CD4-positive, alpha-beta T cell treated with Interleukin-21 for 1 hour (primary cell): ENCODE data around the gene SLC35F4.

Experiments
- DNase-seq: peaks from one replicate; pipeline ENCODE4 v3.0.0-alpha.2; 2020

Gene SLC35F4

DNA sequence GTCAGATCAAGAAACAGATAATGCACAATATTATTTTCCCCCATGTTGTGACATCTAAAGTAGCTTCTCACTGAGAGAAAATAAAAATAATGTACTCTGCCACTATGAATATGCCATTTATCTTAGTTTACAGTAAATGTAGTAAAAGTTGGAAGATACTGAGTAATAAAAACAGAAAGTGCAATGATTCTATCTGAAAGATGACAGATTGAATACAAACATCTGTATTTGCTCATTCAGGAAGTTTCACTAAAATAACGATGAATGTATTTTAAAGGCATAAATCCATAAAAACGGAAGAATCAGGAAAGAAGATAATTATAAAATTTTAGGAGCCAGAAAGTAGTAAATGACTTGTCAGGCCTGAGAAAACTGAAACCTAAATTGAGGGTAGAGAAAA, 18.2 kb downstream of the SLC35F4 start:
- no peak for DNase-seq

DNA sequence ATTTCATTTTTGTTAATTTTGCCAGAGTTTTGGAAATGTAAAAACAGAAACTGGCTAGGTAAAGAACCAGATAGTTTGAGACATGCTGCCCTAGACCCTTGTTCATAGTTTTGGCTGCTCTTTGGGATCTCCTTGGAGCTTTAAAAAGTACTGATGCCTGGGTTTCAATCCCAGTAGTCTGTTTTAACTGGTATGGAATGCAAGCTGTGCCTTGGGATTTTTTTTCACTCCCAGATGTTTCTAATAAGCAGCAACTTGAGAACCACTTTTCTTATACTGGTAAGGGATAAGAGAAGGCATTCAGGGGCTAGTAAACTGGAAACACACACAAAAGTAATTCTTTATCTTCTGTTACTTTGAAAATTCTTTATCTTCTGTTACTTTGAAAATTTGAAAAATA, 18.8 kb downstream of the SLC35F4 start:
- DNase-seq, result no peak

DNA sequence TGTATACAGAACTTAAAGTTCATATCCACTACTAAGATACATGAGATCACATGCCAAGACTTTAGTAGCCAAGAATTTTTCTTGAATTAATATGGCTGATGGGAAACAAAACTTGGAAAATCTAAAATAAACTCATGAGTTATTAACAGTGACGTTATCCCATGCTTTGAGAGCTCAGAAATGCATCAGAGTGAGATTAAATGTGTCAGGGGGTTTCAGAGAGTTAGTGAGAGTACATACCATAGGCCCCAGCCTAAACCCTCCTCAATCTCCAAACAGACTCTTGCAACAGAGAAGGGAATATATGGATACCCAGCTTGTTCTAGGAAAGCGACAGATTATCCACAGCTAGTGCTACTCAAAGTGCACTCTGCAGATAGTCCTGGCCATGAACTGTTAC, 19.3 kb downstream of the SLC35F4 start:
- no peak for DNase-seq

DNA sequence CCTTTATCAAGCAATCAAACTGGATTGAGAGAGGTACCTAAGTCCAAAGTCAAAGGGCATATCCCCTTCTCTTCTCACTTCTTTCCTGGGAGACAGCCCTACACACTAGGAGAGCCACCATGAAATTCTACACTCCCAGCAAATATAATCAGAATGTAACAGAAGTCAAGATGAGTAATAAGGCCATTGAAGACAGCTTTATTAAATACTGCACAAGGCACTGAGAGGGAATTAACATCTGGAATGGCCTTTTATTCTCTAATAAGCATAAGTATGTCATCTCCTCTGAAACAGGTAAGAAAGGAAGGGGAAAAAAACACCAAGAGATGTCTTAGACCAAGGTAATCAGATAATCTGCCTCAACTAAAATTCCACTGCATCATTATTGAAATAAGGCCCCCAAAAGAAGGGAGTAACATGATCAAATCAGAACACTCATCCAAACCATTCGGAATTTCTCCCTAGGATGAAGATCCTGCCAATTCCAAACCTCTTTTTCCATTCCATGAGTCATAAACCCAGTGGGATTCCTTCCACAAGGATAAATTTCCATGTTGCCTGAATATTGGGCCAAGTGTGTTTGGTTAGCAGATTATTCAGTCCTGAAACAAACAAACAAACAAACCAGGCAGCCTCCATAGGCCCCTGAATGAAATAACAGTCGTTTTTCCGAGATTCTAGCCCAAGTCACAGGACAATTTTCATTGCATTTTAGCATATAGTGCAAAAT, 19.9 kb downstream of the SLC35F4 start:
- DNase-seq, result no peak

DNA sequence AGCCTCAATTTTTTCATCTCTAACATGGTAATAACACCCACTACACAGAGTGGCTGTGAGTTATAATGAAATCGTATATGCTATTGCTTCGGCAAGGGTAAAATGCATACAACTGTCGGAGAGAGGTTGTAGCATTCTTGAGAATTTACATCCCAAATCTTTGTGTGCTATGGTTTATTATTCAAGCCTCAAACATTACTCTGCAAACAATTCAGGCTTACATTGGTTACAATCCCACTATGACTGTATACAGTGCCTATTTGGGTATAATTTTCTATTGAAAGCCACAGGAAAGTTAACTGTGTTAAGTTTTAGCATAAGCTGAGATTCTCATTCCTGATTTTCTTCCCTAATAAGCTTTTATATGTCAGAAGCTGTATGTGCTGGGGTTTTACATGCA, 20.6 kb downstream of the SLC35F4 start:
- DNase-seq, result no peak

DNA sequence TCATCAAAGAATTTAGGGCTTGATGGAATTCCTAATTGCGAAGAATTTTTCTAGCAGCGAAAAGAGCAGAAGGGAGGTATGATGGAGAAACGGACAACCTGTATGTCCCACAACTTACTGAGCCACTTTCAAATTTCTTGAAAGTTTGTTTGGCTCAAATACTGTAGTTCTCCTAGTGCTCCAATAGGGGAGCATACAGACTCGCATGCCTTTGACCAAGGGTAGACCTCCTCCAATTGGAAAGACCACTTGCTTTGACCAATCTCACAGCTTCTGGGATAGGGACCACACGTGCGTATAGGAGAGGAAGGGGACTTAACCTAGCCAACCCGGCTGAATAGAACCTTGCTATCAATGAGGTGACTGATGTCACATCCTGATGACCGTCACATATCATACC, 28.6 kb downstream of the SLC35F4 start:
- no peak for DNase-seq

DNA sequence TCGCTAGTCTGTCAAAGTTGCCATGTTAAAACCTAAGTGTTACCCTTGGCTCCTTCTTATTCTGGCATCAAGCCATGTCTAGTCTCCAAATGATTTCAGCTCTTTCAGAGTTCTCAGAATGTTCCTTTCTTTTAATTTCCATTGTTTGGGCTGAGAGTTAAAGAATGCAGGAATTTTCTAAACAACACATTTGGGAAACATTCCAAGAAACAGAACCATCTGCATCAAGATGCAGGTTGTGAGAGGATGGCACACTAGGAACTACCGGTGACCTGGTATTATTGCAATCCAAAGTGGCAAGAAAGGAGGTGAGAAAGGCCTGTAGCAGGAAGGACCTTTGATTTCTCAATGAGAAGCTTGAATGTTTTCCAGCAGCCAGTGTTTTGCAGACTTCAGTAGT, 30.1 kb downstream of the SLC35F4 start:
- DNase-seq, result no peak

DNA sequence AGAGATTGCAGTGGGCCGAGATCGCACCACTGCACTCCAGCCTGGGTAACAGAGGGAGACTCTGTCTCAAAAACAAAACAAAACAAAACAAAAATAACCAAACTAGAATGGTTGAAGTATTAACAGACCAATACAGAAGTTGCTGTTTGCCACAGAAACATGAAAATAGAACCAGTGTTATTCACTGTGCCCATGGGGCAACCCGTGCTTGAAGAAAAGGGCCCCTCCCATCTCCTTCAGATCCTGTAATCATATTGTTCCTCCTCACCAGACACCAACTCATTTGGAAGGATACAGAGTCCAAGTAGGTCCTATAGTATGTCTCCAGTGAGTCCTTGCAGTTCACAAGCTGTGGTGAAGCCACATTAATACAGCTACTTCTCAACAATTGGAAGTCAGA, 30.9 kb downstream of the SLC35F4 start:
- DNase-seq, result no peak

DNA sequence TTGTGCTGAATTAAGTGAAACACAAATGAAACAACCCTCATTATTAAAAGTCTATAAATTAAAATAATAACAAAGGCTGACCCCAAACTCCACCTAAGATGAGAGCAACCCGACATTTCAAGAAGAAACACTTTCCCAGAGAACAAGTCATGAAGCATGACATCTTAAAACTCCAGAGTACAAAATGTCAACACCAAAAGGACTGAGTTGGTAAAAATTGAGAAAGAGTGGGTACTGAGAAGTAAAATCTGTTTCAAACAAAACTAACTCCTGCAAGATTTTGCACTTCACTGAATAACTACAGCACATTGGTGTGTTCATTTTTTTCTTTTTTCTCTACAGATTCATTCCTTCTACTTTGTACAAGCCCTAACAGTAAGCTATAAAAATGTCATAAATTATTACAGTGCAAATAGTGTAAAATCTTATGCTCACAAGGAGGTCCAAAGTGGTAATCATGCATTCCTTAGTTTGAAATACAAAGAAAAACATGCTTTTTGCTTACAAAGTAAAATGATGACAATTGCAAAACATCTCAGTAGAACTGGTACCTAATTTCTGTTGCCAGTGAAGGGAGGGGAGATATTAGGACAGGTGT, 31.8 kb downstream of the SLC35F4 start:
- DNase-seq, result no peak

DNA sequence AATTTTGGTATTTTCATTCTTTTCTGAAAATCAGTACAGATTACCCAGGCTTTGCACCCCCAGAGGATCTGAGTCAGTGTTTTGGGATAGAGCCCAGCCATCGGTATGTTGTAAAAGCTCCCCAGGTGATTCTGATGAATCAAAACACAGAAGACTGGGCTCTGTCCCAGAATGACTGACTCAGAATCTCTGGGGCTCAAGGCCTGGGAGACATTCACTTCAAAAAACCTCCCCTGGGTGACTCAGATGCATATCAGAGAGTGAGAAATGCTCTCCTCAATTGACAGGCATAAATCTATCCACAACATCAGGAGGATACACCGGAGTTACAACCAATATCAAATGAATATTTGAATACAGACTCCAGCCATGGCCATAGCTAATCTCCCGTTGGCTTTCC, 32.6 kb downstream of the SLC35F4 start:
- no peak for DNase-seq

DNA sequence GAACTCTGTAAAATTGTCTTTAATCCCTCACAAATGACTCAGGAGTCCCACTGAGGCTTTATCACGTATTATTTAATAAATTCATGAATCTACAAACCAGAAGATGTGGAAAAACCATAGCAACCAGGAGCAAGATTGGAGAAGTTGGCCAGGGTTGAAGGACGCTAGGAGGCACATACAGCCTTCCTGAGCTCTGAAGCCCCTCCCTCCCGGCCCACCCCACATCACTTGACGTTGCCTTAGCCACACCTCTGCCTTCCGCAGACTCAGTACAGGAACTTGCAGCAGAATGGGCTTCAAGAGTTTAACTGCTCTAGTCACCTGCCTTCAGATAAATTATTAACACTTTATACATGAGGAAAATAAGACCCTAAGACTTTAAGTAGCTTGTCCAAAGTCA, 33.9 kb downstream of the SLC35F4 start:
- DNase-seq, result no peak

DNA sequence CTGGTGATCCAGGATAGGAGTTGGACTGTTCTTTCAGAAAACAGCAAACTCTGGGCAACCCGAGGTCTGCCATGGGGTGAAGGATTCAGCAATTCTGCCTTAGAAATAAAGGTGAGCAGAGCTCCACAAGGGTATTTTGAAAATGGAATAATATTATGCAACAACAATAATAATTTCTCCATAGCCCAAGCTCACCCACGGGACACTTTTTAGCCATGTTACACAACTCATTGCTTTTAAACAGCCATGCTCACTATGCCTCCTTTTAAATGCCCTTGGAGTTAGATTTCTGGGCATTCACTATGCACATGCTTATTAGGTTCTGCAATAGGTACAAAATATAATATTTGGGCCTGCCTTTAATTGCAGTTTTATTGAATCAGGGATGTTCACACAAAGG, 37.2 kb downstream of the SLC35F4 start:
- no peak for DNase-seq

DNA sequence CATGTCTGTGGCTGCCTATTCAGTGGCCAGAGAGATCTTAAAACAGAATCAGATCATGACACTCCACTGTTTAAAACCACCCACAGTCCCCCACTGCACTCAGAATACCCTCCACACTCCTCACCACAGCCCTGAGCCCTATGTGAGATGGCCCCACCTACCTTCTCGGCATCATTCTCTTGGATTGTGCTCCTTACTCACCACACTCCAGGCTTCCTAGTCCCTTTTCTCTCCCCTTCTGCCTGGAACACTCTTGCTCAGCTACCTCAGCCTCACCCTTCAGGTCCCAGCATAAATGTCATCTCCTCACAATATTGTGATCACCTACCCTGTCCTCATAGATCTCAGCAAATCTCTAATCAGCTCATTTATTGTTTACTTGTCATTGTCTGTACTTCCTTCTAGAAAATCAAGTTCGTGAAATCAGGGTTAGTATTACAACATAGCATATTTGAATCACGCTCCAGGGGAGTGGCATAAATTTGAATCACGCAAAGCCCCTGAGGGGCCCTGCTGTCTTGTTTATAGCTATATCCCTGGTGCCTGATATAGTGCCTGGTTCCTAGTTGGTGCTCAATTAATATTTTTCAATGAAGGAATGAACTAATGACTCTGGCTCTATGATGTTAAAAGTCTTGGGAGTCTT, 42.8 kb downstream of the SLC35F4 start:
- no peak for DNase-seq

DNA sequence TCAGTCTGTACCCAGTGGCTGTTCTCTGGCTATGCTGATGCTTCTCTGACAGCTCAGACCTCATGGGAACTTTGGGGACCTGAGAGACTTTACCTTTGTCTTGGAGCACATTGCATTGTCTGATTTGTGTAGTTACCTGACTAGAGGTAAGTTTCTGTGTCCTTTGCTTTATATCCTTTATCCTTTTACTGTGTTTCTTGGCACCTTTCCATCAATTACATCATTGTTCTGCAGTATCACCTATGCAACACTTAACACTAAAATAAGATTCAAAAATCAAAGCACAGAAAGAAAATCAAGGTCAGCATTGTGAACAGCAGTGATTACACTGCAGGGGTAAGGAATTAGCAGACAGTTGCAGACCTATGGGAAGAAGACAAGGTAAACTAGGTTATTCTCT, 43.8 kb downstream of the SLC35F4 start:
- DNase-seq, result no peak

DNA sequence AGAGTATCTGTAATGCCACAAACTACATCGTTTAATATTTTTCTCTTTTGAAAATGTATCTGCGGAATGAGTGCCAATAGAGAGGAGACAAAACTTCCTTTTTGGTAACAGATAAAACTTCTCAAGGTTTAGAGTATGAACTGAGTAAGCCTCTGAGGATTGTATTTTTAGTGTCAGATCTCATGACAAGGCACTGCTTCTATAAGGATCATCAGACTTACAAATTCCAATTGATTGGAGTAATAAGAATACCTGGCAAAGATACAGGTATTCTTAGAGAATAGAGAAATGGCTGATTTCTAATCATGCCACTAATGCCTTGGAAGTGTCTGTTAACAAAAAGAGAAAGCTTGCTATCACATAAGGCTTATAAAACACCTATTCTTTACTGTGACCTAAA, 45.3 kb downstream of the SLC35F4 start:
- no peak for DNase-seq

DNA sequence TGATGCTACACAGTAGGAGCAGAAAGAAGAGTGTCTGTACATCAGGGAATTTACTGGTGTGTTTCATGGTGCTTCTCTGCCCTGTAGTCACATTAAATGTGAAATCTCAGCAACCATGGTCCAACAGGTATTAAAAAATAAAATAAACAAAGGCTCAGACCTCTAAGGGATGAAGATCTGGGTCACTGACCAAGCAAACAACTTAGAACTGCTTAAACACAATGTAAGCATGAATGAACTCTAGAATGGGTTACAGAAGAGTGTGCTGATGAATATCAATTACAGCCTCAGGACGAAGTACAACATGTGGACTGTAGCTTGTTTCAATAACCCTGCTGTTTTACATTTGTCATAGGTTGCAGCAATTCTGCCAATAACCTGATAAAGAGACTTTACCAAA, 47.4 kb downstream of the SLC35F4 start:
- no peak for DNase-seq

DNA sequence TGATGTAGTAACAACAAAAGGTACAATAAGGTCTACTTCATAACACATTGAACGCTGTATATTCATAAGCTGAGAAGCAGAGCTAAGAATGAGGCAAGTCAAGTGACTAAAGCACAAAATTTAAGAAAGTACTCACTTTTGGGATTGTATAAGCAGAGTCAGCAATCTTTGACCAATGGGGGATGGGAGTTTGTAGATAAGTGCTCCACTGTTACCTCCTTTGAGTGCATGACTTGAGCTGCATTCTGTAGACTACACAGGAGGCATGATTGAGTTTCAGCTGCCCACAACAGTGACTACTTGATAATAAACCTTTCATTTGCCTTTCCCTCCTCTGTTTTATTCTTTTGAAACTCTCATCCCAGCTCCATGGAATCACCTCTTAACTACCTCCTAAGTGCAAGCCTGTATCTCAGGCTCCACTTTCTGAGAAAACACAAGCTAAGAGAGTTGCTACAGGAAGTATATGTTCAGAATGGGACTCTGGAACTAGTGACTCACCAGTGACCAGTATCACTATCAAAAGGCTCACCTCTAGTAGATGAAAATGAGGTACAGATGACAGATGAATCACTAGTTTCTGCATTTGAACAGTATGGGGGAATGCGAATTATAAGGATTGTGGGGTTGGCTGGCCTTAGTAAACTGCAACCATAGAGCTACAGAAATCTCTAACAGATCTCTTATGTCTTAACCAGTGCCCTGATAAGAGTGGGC, 49.2 kb downstream of the SLC35F4 start:
- DNase-seq, result no peak

DNA sequence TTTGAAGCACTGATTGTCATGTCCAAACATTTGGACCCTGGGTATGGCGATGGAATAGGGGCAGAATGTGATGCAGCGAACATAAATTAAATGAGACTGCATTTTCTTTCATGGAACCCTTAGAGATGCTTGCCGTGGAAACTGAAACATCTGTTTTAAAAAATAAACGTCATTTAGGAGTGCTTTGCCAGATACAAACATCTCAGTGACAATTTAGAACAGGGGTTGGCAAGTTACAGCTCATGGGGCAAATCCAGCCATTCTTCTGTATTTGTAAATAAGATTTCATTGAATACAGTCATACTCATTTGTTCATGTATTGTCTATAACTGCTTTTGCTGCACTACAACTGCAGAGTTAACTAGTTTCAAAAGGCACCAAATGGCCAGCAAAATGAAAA, 51.2 kb downstream of the SLC35F4 start:
- no peak for DNase-seq

DNA sequence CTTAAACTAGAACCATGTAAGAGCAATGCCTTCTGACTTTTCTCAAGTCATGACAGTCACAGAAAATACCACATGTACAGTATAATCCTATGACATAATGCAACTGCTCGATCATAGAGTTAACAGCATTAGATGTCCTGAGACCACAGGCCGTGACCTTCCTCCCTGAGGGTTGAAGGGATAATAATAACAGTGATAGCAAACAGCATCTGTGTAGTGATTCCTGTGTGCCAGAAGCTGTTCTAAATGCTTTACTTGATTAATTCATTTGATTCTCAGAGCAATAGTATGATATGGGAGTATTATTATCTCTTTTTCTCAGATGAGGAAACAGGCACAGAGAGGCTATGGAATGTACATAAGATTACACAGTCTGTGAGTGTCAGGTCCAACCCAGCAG, 53.2 kb downstream of the SLC35F4 start:
- DNase-seq, result no peak

DNA sequence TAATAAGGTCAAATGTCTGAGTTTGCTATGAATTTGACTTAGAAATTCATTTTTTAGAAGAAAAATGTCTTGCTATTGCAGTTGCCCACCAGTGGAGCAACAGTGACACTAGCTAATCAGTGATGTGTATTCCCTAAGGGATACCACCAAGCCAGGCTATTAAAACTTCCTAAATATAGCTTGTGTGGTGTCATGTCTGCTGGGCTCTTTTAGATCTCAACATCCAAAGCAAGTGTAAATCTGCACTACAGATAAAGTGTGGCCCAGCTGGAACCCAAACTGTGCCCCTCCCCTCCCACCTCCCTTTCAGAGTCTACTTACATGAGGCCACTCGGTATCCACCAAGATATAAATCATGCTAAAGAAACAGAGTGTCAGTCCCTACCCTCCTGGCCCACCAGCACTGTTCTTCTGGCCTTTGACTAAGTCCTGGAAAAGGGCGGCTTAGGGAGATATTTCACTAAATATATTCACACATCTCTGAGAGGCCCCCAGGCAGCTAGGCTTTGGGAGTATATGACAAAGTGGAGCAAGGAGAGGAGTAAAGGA, 53.8 kb downstream of the SLC35F4 start:
- DNase-seq, result no peak

DNA sequence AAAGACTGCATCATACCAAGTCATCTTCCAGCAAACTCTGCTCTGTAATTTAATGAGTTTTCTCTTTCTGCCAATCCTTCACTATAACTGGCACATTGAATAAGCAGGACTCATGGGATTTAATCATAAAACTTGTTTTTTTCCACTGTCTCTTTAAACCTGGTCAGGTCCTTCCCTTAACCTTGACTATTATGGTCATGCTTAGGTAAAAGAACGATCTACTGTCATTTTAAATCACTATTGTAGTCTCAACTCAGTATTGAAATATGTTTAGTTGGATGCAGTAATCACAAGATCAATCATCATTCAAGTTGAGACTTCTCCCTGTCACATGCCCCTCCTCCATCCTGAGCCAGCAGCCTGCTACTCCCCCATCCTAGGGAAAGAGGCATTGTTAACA, 56.1 kb downstream of the SLC35F4 start:
- DNase-seq, result no peak

DNA sequence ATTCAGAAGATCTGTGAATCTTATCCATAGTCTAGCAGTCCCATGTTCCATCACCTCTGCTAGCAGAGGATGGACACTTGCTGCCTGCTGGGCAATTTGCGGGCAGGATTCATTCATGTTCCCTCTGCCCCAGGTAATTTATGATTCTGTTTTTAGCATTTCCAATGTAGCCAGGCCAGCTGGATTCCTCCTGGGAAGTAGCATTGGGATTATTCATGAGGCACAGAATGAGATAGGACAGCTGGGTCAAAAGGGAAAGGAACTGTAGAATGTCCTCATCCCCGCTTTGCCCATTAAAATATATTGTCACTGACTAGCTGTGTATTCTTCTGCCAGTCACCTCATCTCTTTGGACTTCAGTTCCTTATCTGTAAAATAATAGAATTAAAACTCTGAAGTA, 68.7 kb downstream of the SLC35F4 start:
- no peak for DNase-seq

DNA sequence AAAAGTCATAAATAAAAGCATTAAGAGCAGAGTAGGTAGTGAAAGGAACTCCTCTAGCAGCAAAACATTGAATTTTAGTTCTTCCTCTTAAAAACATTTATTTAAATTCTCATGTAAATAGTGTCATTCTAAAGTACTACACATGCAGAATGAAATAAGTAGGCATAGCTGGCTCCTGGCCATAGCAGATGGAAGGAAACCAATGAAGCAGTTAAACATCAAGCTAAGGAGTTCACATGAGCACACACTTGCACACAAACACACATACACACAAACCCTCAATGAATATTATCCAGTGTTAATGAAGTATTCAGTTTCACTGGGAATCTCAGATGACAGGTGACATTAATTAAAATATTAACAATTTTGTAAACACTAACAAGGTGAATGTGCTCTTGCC, 69.3 kb downstream of the SLC35F4 start:
- no peak for DNase-seq

DNA sequence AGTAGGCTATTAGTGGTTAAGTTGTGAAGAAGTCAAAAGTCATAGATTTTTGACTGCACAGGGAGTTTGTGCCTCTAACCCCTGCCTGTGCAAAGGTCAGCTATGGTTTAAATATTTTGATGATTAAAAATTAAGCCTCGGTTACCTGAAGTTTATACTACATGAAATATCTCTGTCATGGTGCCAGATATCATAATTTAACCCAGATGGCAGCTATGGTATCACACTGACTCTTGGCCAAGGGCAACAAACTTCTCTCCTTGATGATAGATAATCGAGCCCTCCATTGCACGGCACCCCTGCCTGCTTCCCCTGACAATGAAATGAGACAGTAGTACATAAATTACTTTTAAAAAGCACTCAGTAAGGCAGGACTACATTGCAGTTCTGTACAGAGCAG, 80.8 kb downstream of the SLC35F4 start:
- no peak for DNase-seq
